ENCODE results near the gene UGT1A5. TPM values are rescaled to one million over a fixed set of nuclear protein-coding genes. Genes with fewer than 3 reads are reported as not detected.
"Not testable (repeated sequence)": the region's sequence is repeated elsewhere in the genome, so short reads cannot be mapped to it uniquely, and the experiment has no call there.

UGT1A5 gene
- total RNA-seq, 1 experiment from 2014 or later: 7.1 TPM

DNA sequence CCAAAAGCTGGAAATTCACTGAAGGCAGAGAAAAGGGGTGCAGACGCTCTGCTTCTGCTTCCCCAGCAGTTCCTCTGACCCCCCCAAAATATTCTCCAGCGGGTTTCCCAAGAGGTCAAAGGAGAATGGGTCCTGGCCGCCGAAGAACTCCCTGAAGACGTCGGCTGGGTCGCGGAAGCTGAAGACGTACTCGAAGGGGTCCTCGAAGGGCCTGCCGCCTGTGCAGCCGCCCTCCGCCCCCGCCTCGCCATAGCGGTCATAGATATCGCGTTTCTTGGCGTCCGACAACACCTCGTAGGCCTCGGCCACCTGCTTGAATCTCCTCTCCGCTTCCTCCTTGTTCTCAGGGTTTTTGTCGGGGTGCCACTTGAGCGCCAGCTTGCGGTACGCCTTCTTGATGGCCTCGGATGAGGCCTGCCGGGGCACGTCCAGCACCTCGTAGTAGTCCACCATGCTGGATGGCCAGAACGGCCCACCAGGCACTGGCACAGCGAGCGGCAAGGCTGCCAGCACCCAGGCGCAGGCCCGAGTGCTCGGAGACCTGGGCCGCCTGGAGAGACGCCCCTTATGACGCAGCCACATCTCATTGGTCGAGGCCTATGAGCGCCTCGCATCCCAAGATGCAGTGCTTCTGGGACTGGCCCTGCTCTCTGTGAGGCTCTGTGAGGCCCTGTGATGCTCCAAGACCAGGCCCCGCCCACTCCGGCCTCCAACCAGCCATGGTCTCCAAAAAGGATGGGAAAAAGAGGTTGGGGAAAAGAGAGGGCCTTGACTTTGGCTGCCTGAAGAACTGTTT lies 31.0 kb downstream of the UGT1A5 start:
- Mint-ChIP-seq H3K4me1 (ENCODE audit: low read depth, unreplicated experiment) (peaks cover 24% of the 10 kb centered on the region), H3K4me3 (ENCODE audit: low read depth, unreplicated experiment) (no peak overlapping the region), H3K36me3 (ENCODE audit: insufficient read depth, unreplicated experiment) (peaks cover 27% of the 10 kb centered on the region), H3K27ac (ENCODE audit: unreplicated experiment) (no peak overlapping the region), H3K9me3 (ENCODE audit: low read depth, unreplicated experiment) (peaks cover 10% of the 10 kb centered on the region), H3K27me3 (ENCODE audit: unreplicated experiment) (no peaks in the 10 kb centered on the region)
- BruUV-seq (replicated peaks): no TSS peak
- DNase-seq: no peak
- CTCF ChIA-PET: no interaction called here
- intact Hi-C loops (cut with micrococcal nuclease; ENCODE audit: unreplicated experiment): no loop called here
- TF ChIP-seq, protein P1, sequence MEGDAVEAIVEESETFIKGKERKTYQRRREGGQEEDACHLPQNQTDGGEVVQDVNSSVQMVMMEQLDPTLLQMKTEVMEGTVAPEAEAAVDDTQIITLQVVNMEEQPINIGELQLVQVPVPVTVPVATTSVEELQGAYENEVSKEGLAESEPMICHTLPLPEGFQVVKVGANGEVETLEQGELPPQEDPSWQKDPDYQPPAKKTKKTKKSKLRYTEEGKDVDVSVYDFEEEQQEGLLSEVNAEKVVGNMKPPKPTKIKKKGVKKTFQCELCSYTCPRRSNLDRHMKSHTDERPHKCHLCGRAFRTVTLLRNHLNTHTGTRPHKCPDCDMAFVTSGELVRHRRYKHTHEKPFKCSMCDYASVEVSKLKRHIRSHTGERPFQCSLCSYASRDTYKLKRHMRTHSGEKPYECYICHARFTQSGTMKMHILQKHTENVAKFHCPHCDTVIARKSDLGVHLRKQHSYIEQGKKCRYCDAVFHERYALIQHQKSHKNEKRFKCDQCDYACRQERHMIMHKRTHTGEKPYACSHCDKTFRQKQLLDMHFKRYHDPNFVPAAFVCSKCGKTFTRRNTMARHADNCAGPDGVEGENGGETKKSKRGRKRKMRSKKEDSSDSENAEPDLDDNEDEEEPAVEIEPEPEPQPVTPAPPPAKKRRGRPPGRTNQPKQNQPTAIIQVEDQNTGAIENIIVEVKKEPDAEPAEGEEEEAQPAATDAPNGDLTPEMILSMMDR (IDR thresholded peaks at IDR 0.05; ENCODE audit: unreplicated experiment): no peak

DNA sequence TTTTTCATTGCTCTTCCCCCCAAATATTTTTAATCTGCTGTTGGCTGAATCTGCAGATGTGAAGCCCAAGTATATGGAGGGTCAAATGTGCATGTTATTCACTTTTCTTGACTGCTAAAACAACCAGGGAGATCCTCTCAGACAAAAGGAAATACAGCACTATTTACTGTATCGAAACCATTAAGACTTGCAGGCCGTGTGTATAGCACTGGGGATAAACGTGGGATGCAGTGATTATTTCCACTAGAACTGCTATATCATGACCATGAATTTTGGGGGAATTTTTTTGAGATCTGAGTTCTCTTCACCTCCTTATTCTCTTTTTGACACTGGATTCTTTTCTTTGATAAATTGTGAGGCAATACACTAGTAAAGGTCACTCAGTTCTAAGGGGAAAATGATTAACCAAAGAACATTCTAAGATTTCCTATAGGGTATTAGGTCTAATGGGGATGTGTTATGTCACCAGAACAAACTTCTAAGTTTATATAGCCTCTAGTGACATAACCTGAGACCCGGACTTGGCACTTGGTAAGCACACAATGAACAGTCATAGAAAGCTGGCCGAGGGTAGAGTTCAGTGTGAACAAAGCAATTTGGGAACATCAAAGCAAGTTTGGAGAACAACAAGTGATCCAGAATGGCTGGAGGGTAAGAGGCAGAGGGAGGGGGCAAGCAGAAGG lies 32.5 kb downstream of the UGT1A5 start:
- intact Hi-C loops (cut with micrococcal nuclease; ENCODE audit: unreplicated experiment): no loop called here
- BruUV-seq (replicated peaks): no TSS peak
- CTCF ChIA-PET: no interaction called here
- H3K9me3 Mint-ChIP-seq (ENCODE audit: low read depth, unreplicated experiment): peaks cover 16% of the 10 kb centered on the region
- TF ChIP-seq, protein P1 (IDR thresholded peaks at IDR 0.05; ENCODE audit: unreplicated experiment): no peak
- peak overlapping the region; percentile 19 for H3K27ac Mint-ChIP-seq (ENCODE audit: unreplicated experiment)
- peaks cover 30% of the 10 kb centered on the region for H3K36me3 Mint-ChIP-seq (ENCODE audit: insufficient read depth, unreplicated experiment)
- no peaks in the 10 kb centered on the region for H3K27me3 Mint-ChIP-seq (ENCODE audit: unreplicated experiment)
- peaks cover 24% of the 10 kb centered on the region for H3K4me1 Mint-ChIP-seq (ENCODE audit: low read depth, unreplicated experiment)
- no peak overlapping the region for H3K4me3 Mint-ChIP-seq (ENCODE audit: low read depth, unreplicated experiment)
- DNase-seq: no peak

DNA sequence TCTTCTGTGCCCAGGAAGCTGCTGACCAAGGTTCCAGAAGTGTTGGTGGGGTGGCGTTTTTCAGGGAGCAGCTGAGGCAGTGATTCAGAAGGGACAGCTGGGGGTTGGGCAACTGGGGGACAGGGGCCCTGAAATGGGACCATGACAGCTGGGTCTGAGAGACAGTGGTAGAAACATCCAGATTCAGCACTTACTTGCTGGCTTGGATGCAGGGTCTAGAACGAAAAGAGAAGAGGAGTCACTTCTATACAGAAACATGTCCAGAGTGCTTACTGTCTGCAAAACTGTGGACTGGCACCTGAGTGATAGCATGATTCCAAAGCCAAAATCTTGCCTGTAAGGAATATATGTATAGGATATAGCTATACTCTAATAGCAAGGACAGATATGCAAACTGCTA lies 33.1 kb downstream of the UGT1A5 start:
- H3K4me3 Mint-ChIP-seq (ENCODE audit: low read depth, unreplicated experiment); CTCF ChIA-PET; DNase-seq; intact Hi-C loops (cut with micrococcal nuclease; ENCODE audit: unreplicated experiment); H3K27me3 Mint-ChIP-seq (ENCODE audit: unreplicated experiment); BruUV-seq (replicated peaks): not testable (repeated sequence)
- Mint-ChIP-seq H3K27ac (ENCODE audit: unreplicated experiment) (peak overlapping the region; percentile 19), H3K4me1 (ENCODE audit: low read depth, unreplicated experiment) (peaks cover 24% of the 10 kb centered on the region), H3K36me3 (ENCODE audit: insufficient read depth, unreplicated experiment) (peaks cover 26% of the 10 kb centered on the region), H3K9me3 (ENCODE audit: low read depth, unreplicated experiment) (peaks cover 16% of the 10 kb centered on the region)

DNA sequence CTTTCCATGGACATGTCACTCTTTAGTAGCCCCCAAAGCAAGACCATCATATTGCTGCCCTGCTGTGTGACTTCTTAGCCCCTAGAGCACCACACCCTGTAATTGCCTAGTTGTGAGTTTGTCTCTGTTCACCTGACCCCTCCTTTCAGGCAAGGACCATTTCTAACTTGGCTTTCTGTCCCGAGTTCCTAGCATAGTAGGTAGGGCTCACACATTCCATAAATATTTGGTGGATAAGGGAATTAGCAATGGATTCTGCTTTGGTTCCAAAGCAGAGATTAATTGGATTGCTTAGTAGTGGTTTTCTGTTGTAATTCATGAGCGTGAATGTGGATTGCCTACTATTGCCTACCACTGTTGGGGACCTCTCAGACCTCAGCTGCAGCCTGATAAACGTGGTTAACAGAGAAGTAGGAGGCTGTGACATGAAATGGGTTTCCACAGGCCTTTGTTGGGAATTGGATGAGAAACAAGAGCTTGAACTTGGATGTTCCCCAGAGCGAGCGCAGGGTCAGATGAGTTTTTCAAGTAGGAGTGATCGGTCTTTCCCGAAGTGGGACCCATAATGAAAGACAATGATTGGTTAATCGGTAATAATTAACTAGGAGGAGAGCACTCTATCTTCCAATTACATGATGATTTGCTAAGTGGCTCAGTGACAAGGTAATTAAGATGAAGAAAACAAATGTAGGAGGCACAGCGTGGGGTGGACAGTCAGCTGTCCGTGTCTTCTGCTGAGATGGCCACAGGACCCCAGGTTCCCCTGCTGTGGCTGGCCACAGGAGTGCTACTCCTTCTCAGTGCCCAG lies 34.0 kb downstream of the UGT1A5 start:
- Mint-ChIP-seq H3K9me3 (ENCODE audit: low read depth, unreplicated experiment) (peaks cover 18% of the 10 kb centered on the region), H3K36me3 (ENCODE audit: insufficient read depth, unreplicated experiment) (peaks cover 26% of the 10 kb centered on the region), H3K4me1 (ENCODE audit: low read depth, unreplicated experiment) (peaks cover 32% of the 10 kb centered on the region), H3K27ac (ENCODE audit: unreplicated experiment) (peak overlapping the region; percentile 13), H3K4me3 (ENCODE audit: low read depth, unreplicated experiment) (no peak overlapping the region), H3K27me3 (ENCODE audit: unreplicated experiment) (no peaks in the 10 kb centered on the region)
- CTCF ChIA-PET: no interaction called here
- intact Hi-C loops (cut with micrococcal nuclease; ENCODE audit: unreplicated experiment): no loop called here
- TF ChIP-seq, protein P1 (IDR thresholded peaks at IDR 0.05; ENCODE audit: unreplicated experiment): no peak
- DNase-seq: no peak
- BruUV-seq (replicated peaks): no TSS peak
